ENCODE measurements around the gene THAP2.
A peak's percentile ranks its signal among the peaks of the same experiment; 100 is the strongest.
"Not testable (repeated sequence)": the region's sequence is repeated elsewhere in the genome, so short reads cannot be mapped to it uniquely, and the experiment has no call there.

Gene THAP2

DNA sequence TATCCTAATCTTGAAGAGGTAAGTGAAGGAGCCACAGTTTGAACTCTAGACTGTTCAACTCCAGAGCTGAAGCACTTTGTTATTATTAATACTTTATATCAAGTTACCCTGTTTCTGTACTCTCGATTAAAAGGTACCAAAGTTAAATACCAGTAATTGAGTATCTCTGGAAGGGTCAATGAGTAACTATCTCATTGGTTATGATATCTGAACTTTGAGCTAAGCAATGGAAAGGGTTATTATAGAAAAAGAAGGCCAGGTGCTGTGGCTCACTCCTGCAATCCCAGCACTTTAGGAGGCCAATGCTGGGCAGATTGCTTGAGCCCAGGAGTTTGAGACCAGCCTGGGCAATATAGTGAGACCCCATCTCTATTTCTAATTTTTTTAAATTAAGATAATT lies 31.7 kb downstream of the THAP2 start:
- no peak for DNase-seq (ENCODE audit: insufficient read length, low spot score)
- no peak for FAIRE-seq

DNA sequence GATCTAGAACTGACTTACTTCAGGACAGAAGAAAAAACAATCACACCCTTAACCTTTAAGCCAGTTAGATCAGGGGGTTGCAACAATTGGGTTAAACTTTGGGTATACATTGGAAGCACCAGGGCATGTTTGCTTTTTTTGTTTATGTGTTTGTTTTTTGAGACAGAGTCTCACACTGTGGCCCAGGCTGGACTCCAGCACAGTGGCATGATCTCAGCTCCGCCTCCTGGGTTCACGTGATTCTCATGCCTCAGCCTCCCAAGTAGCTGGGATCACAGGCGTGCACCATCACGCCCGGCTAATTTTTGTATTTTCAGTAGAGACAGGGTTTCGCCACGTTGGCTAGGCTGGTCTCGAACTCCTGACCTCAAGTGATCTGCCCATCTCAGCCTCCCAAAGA lies 38.1 kb downstream of the THAP2 start:
- not testable (repeated sequence) for DNase-seq (ENCODE audit: insufficient read length, low spot score); FAIRE-seq

DNA sequence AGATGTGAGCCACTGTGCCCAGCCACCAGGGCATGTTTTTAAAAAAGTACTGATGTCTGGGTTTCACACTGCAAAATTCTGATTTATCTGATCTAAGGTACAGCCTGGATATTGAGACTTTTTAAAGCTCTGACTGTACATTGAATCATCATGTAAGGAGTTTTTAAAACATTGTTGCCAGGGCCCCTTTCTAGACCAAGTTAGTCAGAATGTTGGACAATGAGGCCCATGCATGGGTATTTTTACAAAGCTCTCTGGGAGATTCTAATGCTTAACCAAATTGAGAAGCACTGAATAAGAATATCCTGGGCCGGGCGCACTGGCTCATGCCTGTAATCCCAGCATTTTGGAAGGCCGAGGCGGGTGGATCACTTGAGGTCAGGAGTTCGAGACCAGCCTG lies 38.5 kb downstream of the THAP2 start:
- FAIRE-seq (no peak), DNase-seq (ENCODE audit: insufficient read length, low spot score) (no peak)

DNA sequence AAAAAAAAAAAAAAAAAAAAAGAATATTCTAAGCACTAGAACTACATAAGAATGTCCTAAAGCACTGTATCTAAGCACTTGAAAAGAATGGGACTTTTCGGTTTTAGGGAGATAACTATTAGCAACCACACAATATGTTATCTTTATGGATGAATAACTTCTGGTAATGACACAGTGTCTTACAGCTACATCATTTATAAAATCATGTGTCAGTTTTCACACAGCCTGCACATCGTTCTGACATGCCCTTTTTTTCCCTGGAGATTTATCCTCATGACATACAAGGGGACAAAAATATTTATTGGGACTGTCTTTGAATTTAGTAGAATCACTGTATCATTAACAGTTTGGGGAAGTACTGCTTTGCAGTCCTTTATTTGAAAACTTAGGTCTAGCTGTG lies 39.1 kb downstream of the THAP2 start:
- FAIRE-seq (no peak), DNase-seq (ENCODE audit: insufficient read length, low spot score) (no peak)

DNA sequence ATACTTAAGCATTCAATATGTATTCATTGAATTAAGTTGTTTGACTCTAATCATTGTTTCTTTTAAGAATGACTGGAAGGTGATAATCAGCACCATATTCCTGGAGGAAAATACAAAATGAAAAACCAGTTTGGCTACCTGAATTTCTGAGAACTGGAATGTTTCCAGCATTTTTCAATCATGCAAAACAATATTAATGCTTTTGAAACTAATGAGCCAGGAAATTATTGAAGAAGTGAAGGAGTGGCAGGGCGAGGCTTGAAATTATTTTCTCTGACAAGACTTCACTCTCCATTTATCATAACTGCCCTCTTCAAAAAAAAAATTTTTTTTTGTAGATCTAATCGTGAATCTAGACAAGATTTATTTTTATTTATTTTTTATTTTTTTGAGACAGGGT lies 40.8 kb downstream of the THAP2 start:
- no peak for DNase-seq (ENCODE audit: insufficient read length, low spot score)
- no peak for FAIRE-seq

DNA sequence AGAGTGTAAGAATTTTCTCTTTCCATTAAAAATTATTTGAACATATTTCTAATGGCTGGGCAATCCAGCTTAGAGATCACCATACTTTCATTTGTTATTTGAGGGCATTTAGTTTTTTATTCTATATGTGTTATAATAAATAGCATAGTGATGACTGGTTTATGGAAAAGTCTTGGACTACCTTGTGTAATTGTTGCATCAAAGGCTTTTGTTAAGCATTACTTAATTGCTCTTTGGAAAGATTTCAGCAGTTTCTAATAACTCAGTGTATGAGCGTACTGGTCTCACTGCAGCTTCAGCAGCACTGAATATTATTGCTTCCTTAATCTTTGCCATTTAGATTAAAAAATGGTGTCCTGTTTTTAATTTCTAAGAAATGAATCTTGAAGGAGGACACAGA lies 44.6 kb downstream of the THAP2 start:
- FAIRE-seq (no peak), DNase-seq (ENCODE audit: insufficient read length, low spot score) (no peak)

DNA sequence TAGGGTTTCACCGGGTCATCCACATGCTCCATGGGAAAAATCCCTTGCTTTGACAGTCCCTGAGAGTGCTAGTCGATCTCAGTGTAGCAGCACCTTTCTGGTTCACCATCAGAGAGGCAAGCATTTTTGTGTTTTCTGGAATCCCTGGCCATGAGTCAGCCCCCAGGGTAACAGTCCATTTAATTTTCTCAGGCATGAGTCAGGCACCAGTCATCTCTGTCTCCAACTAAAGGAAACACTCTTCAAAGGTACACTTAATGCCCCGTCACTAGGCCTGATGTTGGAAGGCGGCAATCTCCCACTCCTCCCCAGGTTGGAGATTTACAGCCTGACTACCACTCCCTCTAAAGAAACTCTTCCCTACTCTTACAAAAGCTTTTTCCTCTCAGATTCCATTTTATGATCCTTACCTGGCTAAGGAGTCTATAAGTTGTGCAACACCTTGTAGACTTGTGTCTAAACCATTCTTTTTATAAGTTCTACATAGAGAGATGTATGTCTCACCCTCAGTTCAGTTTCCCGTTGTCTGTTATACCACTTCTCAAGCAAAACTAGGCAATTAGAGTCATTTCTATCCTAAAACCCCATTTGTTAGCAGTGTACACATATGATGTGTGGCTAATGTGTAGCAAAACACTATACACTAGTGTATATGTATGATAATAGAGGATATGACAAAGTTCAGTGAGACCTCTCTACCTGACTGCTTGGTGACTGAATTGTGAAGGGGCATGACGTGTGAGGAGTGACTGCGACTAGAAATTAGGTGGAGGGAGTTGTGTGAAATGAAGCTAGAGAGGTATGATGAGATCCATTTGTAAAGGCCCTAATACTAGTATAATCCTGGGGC lies 46.4 kb downstream of the THAP2 start:
- FAIRE-seq: no peak
- peak; percentile 64 for DNase-seq (ENCODE audit: insufficient read length, low spot score)

DNA sequence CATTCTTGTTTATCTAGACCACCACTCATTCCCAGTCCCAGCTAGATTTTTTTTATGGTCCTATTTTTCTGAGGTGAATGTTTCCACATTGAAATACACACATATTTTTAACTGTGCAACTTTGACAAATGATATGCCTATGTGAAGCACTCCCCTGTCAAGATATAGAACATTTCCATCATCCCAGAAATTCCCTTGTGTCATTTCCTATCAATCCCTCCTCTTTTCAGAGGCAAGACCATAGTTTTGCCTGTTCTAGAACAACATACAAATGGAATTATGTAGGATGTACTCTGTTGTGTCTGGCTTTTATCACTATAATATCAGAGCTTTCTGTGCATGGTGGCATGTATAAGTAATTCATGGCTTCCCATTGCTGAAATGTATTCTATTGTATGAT lies 54.5 kb downstream of the THAP2 start:
- DNase-seq (ENCODE audit: insufficient read length, low spot score) (no peak), FAIRE-seq (no peak)

DNA sequence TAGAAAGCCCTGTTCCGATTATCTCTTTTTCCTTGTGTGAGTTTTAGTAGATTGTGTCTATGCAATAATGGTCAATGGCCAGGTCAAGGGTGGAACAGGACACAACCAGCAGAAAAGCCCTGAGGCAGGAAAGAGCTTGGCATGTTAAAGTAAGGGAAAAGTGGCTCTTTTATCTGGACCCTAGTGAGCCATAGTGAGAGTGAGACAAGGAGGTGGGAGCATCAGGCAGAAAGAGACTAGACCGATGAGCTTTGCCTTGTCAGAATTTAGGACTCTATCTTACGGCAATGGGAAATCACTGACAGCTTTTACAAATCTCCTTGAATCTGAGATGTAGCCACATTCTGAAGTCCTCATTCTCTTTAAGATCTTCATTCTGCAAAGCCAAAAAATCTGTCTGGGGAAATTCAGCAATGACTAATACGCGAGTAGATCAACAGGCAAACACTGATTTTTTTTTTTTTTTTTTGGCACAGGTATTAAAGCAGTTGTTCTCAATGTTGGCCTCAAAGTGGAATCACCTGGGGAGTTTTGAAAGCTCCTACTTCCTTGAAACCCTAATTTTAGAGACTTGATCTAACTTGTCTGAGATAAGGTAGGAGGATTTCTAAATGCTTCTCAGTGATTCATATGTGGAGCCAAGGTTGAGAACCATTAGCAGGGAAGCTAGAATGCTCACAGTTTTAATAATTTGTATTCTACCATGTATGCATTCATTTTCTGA lies 55.7 kb downstream of the THAP2 start:
- DNase-seq (ENCODE audit: insufficient read length, low spot score) (no peak), FAIRE-seq (no peak)

DNA sequence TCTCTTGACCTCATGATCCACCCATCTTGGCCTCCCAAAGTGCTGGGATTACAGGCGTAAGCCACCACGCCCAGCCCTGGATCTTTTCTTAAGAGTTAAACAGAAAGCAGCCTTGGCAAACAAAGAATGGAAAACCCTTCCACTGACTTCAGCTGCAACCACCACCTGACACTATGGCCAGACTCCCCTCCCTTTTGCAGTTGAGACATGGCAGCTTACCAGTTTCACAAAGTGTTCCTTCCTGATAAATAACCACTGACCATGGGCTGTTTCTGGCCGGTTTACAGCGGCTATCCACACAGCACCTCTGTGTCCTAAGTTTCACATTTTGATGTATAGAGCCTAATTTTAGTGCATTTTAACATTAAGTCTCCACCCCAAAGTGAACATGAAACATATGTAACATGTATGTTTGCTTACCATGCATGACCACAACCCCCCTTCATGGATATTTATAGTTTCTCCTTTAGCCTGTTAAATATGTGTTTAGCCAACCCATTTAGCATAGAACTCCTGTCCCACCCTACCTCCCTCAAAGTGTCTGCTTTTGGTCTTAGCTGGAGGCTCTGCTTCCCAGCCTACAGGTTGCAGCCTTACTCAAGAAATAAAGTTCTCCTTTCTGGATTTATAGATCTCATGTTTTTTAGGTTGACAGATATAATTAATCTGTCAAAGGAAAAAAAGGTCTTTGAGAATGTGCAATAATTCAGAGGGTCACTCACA lies 57.8 kb downstream of the THAP2 start:
- DNase-seq (ENCODE audit: insufficient read length, low spot score) (no peak), FAIRE-seq (no peak)

DNA sequence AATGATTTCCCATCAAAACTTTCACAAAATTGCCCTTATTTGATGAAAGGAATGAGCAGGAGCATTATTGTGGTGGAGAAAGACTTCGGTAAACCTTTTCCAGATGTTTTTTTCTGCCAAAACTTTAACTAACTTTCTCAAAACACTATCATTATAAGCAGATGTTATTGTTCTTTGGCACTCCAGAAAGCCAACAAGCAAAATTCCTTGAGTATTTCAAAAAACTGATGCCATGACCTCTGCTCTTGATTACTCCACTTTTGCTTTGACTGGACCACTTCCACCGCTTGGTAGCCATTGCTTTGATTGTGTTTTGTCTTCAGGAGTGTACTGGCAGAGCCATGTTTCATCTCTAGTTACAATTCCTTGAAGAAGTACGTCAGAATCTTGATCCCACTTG lies 60.9 kb downstream of the THAP2 start:
- DNase-seq (ENCODE audit: insufficient read length, low spot score) (no peak), FAIRE-seq (no peak)

DNA sequence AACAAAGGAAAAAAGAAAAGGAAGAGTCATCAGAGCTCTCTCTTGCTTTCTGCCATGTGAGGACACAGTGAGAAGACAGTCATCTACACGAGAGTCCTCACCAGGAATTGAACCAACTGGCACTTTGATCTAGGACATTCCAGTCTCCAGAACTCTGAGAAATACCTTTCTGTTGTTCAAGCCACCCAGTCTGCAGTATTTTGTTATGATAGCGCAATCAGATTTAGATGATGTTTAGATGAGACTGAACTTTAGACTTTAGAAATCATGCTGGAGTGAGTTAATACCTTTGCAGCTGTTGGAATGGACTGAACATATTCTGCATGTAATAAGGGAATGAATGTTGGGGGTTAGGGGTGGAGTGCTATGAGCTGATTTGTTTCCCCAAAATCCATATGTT lies 62.4 kb downstream of the THAP2 start:
- FAIRE-seq (no peak), DNase-seq (ENCODE audit: insufficient read length, low spot score) (no peak)

DNA sequence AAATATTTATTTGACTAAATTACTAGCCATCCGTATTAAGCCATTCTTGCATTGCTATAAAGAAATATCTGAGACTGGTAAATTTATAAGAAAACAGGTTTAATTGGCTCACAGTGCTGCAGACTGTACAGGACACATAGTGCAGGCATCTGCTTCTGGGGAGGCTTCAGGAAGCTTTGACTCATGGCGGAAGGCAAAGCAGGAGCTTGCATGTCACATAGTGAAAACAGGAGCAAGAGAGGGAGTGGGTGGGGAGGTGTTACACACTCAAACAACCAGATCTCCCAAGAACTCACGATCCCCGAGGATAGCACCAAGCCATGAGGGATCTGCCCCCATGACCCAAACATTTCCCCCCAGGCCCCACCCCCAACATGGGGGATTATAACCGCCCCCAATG lies 63.9 kb downstream of the THAP2 start:
- DNase-seq (ENCODE audit: insufficient read length, low spot score) (no peak), FAIRE-seq (no peak)

Measured in HTR-8/SVneo (cell line).